HepG2 (cell line): ENCODE results near the gene PRDX3. TPM values are rescaled to one million over a fixed set of nuclear protein-coding genes. Genes with fewer than 3 reads are reported as not detected.

ENCODE experiments used
- BORCS8-MEF2B ChIP-seq: sonication (generic); formaldehyde crosslinking; IDR thresholded peaks from 2 replicates; pipeline ENCODE4 v1.8.0; 2022; ENCODE audit warnings: mild to moderate bottlenecking, missing genetic modification reagents
- BRCA1 ChIP-seq: sonication (generic); formaldehyde crosslinking; IDR thresholded peaks from 2 replicates; pipeline ENCODE4 v1.4.0; 2020; ENCODE audit warnings: missing genetic modification reagents
- CERS6 ChIP-seq: sonication (generic); formaldehyde crosslinking; IDR thresholded peaks from 2 replicates; pipeline ENCODE4 v1.5.0; 2020; ENCODE audit warnings: missing genetic modification reagents
- CTCF ChIP-seq: sonication (generic); formaldehyde crosslinking; IDR thresholded peaks from 2 replicates; pipeline ENCODE4 v1.5.0; 2020; ENCODE audit warnings: mild to moderate bottlenecking, missing genetic modification reagents, moderate library complexity
- GRHL1 ChIP-seq: sonication (generic); formaldehyde crosslinking; conservative IDR thresholded peaks from 2 replicates; pipeline ENCODE4 v1.8.0; 2022; ENCODE audit warnings: missing genetic modification reagents
- HMGXB4 ChIP-seq, 2 experiments: sonication (generic) in 1 of 2; formaldehyde crosslinking in 1 of 2; IDR thresholded peaks; 2 replicates each; pipeline versions ENCODE4 v1.4.0 to v1.6.1; 2018 to 2020; ENCODE audit warnings: missing genetic modification reagents in 2 of 2, borderline replicate concordance in 1 of 2, low read depth in 1 of 2, mild to moderate bottlenecking in 1 of 2, missing biosample characterization in 1 of 2
- NBN ChIP-seq: fragments of 450-650 bp; conservative IDR thresholded peaks from 2 replicates; pipeline ENCODE4 v1.6.1; 2017
- SALL1 ChIP-seq: sonication (generic); formaldehyde crosslinking; IDR thresholded peaks from 2 replicates; pipeline ENCODE4 v1.8.0; 2022; ENCODE audit warnings: mild to moderate bottlenecking, missing genetic modification reagents
- TFAP4 ChIP-seq: sonication (generic); IDR thresholded peaks from 2 replicates; pipeline ENCODE4 v1.6.1; 2016; ENCODE audit warnings: low read depth, borderline replicate concordance
- ZBTB34 ChIP-seq: sonication (generic); formaldehyde crosslinking; IDR thresholded peaks from 2 replicates; pipeline ENCODE4 v1.8.0; 2022; ENCODE audit warnings: mild to moderate bottlenecking, missing genetic modification reagents
- ZNF263 ChIP-seq: sonication (generic); formaldehyde crosslinking; IDR thresholded peaks from 2 replicates; pipeline ENCODE4 v1.4.0; 2020; ENCODE audit warnings: missing genetic modification reagents
- ZNF333 ChIP-seq: sonication (generic); formaldehyde crosslinking; IDR thresholded peaks from 2 replicates; pipeline ENCODE4 v1.4.0; 2020; ENCODE audit warnings: mild to moderate bottlenecking, missing genetic modification reagents, borderline replicate concordance
- ZNF496 ChIP-seq: sonication (generic); formaldehyde crosslinking; IDR thresholded peaks from 2 replicates; pipeline ENCODE4 v1.8.1; 2023; ENCODE audit warnings: mild to moderate bottlenecking, moderate library complexity, missing genetic modification reagents; ENCODE audit not compliant: insufficient replicate concordance
- ZNF547 ChIP-seq: sonication (generic); formaldehyde crosslinking; IDR thresholded peaks from 2 replicates; pipeline ENCODE4 v1.5.1; 2020; ENCODE audit warnings: mild to moderate bottlenecking, missing genetic modification reagents
- ZNF572 ChIP-seq: sonication (generic); formaldehyde crosslinking; IDR thresholded peaks from 2 replicates; pipeline ENCODE4 v1.5.1; 2020; ENCODE audit warnings: mild to moderate bottlenecking, missing genetic modification reagents
- ZNF580 ChIP-seq: IDR thresholded peaks from 2 replicates; pipeline ENCODE4 v1.6.1; 2016; ENCODE audit warnings: low read depth, borderline replicate concordance
- polyA plus RNA-seq, 8 experiments: library from polyadenylated mRNA; depleted of rRNA in 3 of 8; stranded (reverse) in 7 of 8; unstranded in 1 of 8; fragments of >200 nt; fragmentation: Illumina TruSeq in 4 of 8; extraction: Trizol in 4 of 8; gene quantifications; 2 replicates each; pipeline versions ENCODE4 v1.2.1 to v1.2.3, GENCODE V29; 2011 to 2016; ENCODE audit warnings: low read depth in 4 of 8, missing spikeins in 1 of 8, mixed read lengths in 1 of 8; ENCODE audit not compliant: insufficient read depth in 1 of 8
- total RNA-seq, 5 experiments: library from RNA; depleted of rRNA; stranded (reverse); fragments of >200 nt; fragmentation: Illumina TruSeq; extraction: Trizol; gene quantifications; 2 replicates each; pipeline ENCODE4 v1.2.3, GENCODE V29; 2016; ENCODE audit warnings: low read depth in 1 of 5

The PRDX3 gene
- total and polyA plus RNA-seq, 2 of the 13 experiments (the other 11 are each of a cell fraction or from before 2014, with no cell fraction given): 407 to 565 TPM

- TF ChIP-seq GRHL1 (CRISPR knock-in tag) (no peak), CTCF (CRISPR knock-in tag) (peak; percentile 96), NBN (no peak), BORCS8-MEF2B (CRISPR knock-in tag) (0 out of 2 replicates have a peak, but pooled peaks have one; percentile 37), BRCA1 (CRISPR knock-in tag) (no peak), ZNF263 (CRISPR knock-in tag) (peak; percentile 97), ZNF496 (no peak), ZNF572 (peak; percentile 60; the same call in 1 of the 2 replicates), ZBTB34 (CRISPR knock-in tag) (no peak), SALL1 (peak; percentile 57), TFAP4 (peak; percentile 52; the same call in 1 of the 2 replicates), ZNF580 (CRISPR knock-in tag) (peak; percentile 46; the same call in 1 of the 2 replicates), HMGXB4 (CRISPR knock-in tag; IDR thresholded peaks at IDR 0.05; ENCODE audit: borderline replicate concordance in 1 of 2, low read depth in 1 of 2) (peak; percentile 35 to 69; a peak in 3 of 4 replicates), ZNF547 (CRISPR knock-in tag) (0 out of 2 replicates have a peak, but pooled peaks have one; percentile 9), CERS6 (no peak), ZNF333 (CRISPR knock-in tag) (no peak)
These were observed 20.8 kb upstream of the PRDX3 start (continued) for GRCh38 chr10:119199231-119199992.
